ENCODE measurements around the gene PCDHGA2. TPM values are rescaled to one million over a fixed set of nuclear protein-coding genes. Genes with fewer than 3 reads are reported as not detected.
"Not testable (repeated sequence)": the region's sequence is repeated elsewhere in the genome, so short reads cannot be mapped to it uniquely, and the experiment has no call there.

PCDHGA2 gene
- polyA plus RNA-seq, 1 donor from 2014 or later = 0.21 TPM

DNA sequence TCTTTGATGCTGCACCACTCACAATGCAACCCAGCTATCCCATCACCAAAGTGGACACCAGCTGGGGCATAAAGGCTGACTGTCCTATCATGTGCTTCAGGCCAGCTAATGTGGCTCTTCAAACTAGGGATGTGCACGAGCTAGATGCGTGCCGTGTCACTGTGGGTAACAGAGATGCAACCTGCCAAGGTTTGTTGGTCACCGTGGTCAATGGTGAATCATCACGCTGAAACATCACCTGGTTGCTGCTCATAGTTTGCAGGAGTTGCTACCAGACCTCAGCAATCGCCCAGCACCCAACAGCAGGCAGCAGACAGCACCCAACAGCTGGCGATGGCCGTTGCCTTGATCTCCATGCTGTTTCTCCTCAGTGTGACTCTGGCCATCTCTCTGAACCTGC lies 10.3 kb upstream of the PCDHGA2 start:
- Histone ChIP-seq H3F3A (ENCODE audit: insufficient read depth, low read length, poor library complexity, severe bottlenecking) (no peaks in the 10 kb centered on the region), H3K9me2 (ENCODE audit: insufficient read depth, low read length) (no peaks in the 10 kb centered on the region), H3K36me3 (ENCODE audit: insufficient read depth, low read length) (no peaks in the 10 kb centered on the region), H3K9ac (ENCODE audit: low read length) (no peak overlapping the region), H3K79me2 (replicated peaks; ENCODE audit: insufficient read depth, low read length) (no peaks in the 10 kb centered on the region), H2AFZ (ENCODE audit: low read depth, low read length) (no peak overlapping the region), H3K4me2 (ENCODE audit: low read length) (no peak overlapping the region), H3K27me3 (ENCODE audit: insufficient read depth, low read depth, low read length) (no peaks in the 10 kb centered on the region), H3K27ac (ENCODE audit: low read length) (no peak overlapping the region), H3K4me3 (ENCODE audit: low read length) (no peak overlapping the region), H4K20me1 (ENCODE audit: insufficient read depth) (no peaks in the 10 kb centered on the region), H3K9me3 (ENCODE audit: low read length) (peaks cover 7% of the 10 kb centered on the region)
- TF ChIP-seq RAD21 (conservative IDR thresholded peaks at IDR 0.05) (no peak), EZH2 (IDR thresholded peaks at IDR 0.05; ENCODE audit: borderline replicate concordance, insufficient read depth, low read length, poor library complexity, severe bottlenecking) (no peak), EP300 (conservative IDR thresholded peaks at IDR 0.05; ENCODE audit: poor library complexity, severe bottlenecking) (no peak), MXI1 (conservative IDR thresholded peaks at IDR 0.05; ENCODE audit: poor library complexity, severe bottlenecking) (no peak), SMC3 (conservative IDR thresholded peaks at IDR 0.05; ENCODE audit: poor library complexity) (no peak), TAF1 (IDR thresholded peaks at IDR 0.05; ENCODE audit: low read depth) (no peak), POLR2AphosphoS5 (IDR thresholded peaks at IDR 0.05) (no peak)
- TF ChIP-seq, protein P1, sequence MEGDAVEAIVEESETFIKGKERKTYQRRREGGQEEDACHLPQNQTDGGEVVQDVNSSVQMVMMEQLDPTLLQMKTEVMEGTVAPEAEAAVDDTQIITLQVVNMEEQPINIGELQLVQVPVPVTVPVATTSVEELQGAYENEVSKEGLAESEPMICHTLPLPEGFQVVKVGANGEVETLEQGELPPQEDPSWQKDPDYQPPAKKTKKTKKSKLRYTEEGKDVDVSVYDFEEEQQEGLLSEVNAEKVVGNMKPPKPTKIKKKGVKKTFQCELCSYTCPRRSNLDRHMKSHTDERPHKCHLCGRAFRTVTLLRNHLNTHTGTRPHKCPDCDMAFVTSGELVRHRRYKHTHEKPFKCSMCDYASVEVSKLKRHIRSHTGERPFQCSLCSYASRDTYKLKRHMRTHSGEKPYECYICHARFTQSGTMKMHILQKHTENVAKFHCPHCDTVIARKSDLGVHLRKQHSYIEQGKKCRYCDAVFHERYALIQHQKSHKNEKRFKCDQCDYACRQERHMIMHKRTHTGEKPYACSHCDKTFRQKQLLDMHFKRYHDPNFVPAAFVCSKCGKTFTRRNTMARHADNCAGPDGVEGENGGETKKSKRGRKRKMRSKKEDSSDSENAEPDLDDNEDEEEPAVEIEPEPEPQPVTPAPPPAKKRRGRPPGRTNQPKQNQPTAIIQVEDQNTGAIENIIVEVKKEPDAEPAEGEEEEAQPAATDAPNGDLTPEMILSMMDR (IDR thresholded peaks at IDR 0.05; ENCODE audit: poor library complexity, severe bottlenecking) = no peak
- TF ChIP-seq, protein P2, sequence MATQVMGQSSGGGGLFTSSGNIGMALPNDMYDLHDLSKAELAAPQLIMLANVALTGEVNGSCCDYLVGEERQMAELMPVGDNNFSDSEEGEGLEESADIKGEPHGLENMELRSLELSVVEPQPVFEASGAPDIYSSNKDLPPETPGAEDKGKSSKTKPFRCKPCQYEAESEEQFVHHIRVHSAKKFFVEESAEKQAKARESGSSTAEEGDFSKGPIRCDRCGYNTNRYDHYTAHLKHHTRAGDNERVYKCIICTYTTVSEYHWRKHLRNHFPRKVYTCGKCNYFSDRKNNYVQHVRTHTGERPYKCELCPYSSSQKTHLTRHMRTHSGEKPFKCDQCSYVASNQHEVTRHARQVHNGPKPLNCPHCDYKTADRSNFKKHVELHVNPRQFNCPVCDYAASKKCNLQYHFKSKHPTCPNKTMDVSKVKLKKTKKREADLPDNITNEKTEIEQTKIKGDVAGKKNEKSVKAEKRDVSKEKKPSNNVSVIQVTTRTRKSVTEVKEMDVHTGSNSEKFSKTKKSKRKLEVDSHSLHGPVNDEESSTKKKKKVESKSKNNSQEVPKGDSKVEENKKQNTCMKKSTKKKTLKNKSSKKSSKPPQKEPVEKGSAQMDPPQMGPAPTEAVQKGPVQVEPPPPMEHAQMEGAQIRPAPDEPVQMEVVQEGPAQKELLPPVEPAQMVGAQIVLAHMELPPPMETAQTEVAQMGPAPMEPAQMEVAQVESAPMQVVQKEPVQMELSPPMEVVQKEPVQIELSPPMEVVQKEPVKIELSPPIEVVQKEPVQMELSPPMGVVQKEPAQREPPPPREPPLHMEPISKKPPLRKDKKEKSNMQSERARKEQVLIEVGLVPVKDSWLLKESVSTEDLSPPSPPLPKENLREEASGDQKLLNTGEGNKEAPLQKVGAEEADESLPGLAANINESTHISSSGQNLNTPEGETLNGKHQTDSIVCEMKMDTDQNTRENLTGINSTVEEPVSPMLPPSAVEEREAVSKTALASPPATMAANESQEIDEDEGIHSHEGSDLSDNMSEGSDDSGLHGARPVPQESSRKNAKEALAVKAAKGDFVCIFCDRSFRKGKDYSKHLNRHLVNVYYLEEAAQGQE (IDR thresholded peaks at IDR 0.05; ENCODE audit: borderline replicate concordance) = no peak

DNA sequence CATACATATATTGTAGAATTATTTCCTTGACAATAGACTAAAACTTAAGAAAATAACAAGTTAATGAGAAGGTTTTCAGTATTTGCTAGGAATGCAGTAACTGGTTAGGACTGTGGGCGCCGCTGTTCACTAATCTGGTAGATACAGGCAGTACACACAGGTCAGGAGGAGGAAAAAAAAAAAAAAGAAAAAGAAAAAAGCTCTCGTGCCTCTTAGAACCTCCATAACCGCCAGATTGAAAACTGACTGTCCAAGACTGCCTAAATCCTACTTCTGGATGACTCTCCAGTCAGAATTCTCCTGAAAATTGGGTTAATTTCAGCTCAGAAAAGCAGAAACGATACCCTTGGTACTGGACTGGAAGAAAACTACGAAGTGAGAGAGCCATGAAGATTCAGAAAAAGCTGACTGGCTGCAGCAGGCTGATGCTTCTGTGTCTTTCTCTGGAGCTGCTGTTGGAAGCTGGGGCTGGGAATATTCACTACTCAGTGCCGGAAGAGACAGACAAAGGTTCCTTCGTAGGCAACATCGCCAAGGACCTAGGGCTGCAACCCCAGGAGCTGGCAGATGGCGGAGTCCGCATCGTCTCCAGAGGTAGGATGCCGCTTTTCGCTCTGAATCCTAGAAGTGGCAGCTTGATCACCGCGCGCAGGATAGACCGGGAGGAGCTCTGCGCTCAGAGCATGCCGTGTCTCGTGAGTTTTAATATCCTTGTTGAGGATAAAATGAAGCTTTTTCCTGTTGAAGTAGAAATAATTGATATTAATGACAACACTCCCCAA lies 8.1 kb upstream of the PCDHGA2 start, which contains the start of gene PCDHGA1:
Gene PCDHGA1, plus strand, starts transcription at position 216 of the 782 bp plus-strand sequence.
- Histone ChIP-seq H3F3A (ENCODE audit: insufficient read depth, low read length, poor library complexity, severe bottlenecking) (no peaks in the 10 kb centered on the region), H3K36me3 (ENCODE audit: insufficient read depth, low read length) (no peaks in the 10 kb centered on the region), H3K9me3 (ENCODE audit: low read length) (peaks cover 7% of the 10 kb centered on the region), H3K27ac (ENCODE audit: low read length) (no peak within 1 kb of the TSS), H3K27me3 (ENCODE audit: insufficient read depth, low read depth, low read length) (no peaks in the 10 kb centered on the region), H3K79me2 (replicated peaks; ENCODE audit: insufficient read depth, low read length) (no peaks in the 10 kb centered on the region), H3K4me2 (ENCODE audit: low read length) (no peak within 1 kb of the TSS), H3K9me2 (ENCODE audit: insufficient read depth, low read length) (no peaks in the 10 kb centered on the region), H3K9ac (ENCODE audit: low read length) (no peak within 1 kb of the TSS), H4K20me1 (ENCODE audit: insufficient read depth) (no peaks in the 10 kb centered on the region), H2AFZ (ENCODE audit: low read depth, low read length) (no peak within 1 kb of the TSS), H3K4me3 (ENCODE audit: low read length) (no peak within 1 kb of the TSS)
- TF ChIP-seq POLR2AphosphoS5 (IDR thresholded peaks at IDR 0.05) (no peak), TAF1 (IDR thresholded peaks at IDR 0.05; ENCODE audit: low read depth) (no peak), RAD21 (conservative IDR thresholded peaks at IDR 0.05) (no peak), MXI1 (conservative IDR thresholded peaks at IDR 0.05; ENCODE audit: poor library complexity, severe bottlenecking) (no peak), EP300 (conservative IDR thresholded peaks at IDR 0.05; ENCODE audit: poor library complexity, severe bottlenecking) (no peak), SMC3 (conservative IDR thresholded peaks at IDR 0.05; ENCODE audit: poor library complexity) (no peak), EZH2 (IDR thresholded peaks at IDR 0.05; ENCODE audit: borderline replicate concordance, insufficient read depth, low read length, poor library complexity, severe bottlenecking) (no peak)
- TF ChIP-seq, protein P1 (IDR thresholded peaks at IDR 0.05; ENCODE audit: poor library complexity, severe bottlenecking) = no peak
- TF ChIP-seq, protein P2 (IDR thresholded peaks at IDR 0.05; ENCODE audit: borderline replicate concordance) = no peak

DNA sequence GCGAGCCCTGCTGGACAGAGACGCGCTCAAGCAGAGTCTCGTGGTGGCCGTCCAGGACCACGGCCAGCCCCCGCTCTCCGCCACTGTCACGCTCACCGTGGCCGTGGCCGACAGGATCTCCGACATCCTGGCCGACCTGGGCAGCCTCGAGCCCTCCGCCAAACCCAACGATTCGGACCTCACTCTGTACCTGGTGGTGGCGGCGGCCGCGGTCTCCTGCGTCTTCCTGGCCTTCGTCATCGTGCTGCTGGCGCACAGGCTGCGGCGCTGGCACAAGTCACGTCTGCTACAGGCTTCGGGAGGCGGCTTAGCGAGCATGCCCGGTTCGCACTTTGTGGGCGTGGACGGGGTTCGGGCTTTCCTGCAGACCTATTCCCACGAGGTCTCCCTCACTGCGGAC lies 6.0 kb upstream of the PCDHGA2 start:
- not testable (repeated sequence) for H3K79me2 ChIP-seq (replicated peaks; ENCODE audit: insufficient read depth, low read length); H3F3A ChIP-seq (ENCODE audit: insufficient read depth, low read length, poor library complexity, severe bottlenecking); H4K20me1 ChIP-seq (ENCODE audit: insufficient read depth); H2AFZ ChIP-seq (ENCODE audit: low read depth, low read length); H3K4me2 ChIP-seq (ENCODE audit: low read length); H3K9me2 ChIP-seq (ENCODE audit: insufficient read depth, low read length); H3K27ac ChIP-seq (ENCODE audit: low read length); H3K4me3 ChIP-seq (ENCODE audit: low read length); H3K36me3 ChIP-seq (ENCODE audit: insufficient read depth, low read length); H3K27me3 ChIP-seq (ENCODE audit: insufficient read depth, low read depth, low read length); H3K9ac ChIP-seq (ENCODE audit: low read length); H3K9me3 ChIP-seq (ENCODE audit: low read length)

Data from neural cell (in vitro differentiated cells).